SIG-M5 treated with dmso at 0.1 percent for 504 hours (cell line): ENCODE data around the gene BTBD19.
"Not testable (repeated sequence)": the region's sequence is repeated elsewhere in the genome, so short reads cannot be mapped to it uniquely, and the experiment has no call there.

Source experiments
- DNase-seq: peaks from one replicate; lab custom pipeline; 2025; ENCODE audit not compliant: unreplicated experiment; lab: John Stamatoyannopoulos, UW

The BTBD19 gene

GRCh38 chr1:44827197-44828002 is 19.1 kb downstream of the BTBD19 start:
- DNase-seq: no peak

GRCh38 chr1:44828003-44828651 is 19.8 kb downstream of the BTBD19 start:
- DNase-seq: no peak

- DNase-seq: no peak
Measured at GRCh38 chr1:44828841-44829440, 20.6 kb downstream of the BTBD19 start.

- no peak for DNase-seq
Measured at GRCh38 chr1:44829506-44830384, 21.4 kb downstream of the BTBD19 start.

- DNase-seq: peak; percentile 23
Measured at GRCh38 chr1:44830900-44831304, 22.6 kb downstream of the BTBD19 start.

- no peak for DNase-seq
Measured at GRCh38 chr1:44831516-44831915, 23.2 kb downstream of the BTBD19 start.

- DNase-seq: no peak
Measured at GRCh38 chr1:44832056-44832705, 23.9 kb downstream of the BTBD19 start.

- no peak for DNase-seq
Measured at GRCh38 chr1:44834328-44834727, 26.0 kb downstream of the BTBD19 start.

- peak; percentile 66 for DNase-seq
Measured at GRCh38 chr1:44835738-44836675, 27.7 kb downstream of the BTBD19 start.

GRCh38 chr1:44838294-44838693 is 30.0 kb downstream of the BTBD19 start:
- not testable (repeated sequence) for DNase-seq

- DNase-seq: no peak
Measured at GRCh38 chr1:44839576-44839975, 31.3 kb downstream of the BTBD19 start.

GRCh38 chr1:44842486-44842861 is 34.2 kb downstream of the BTBD19 start:
- DNase-seq: no peak

GRCh38 chr1:44842862-44843655 is 34.7 kb downstream of the BTBD19 start, which contains the start of gene PTCH2:
TSS of gene PTCH2 (minus strand) at chr1:44843253. CDS start at chr1:44842932, 321 bp downstream.
- peak; percentile 13 for DNase-seq

GRCh38 chr1:44846985-44847384 is 38.7 kb downstream of the BTBD19 start:
- no peak for DNase-seq

- no peak for DNase-seq
Measured at GRCh38 chr1:44847845-44848244, 39.5 kb downstream of the BTBD19 start.

GRCh38 chr1:44848456-44849181 is 40.3 kb downstream of the BTBD19 start:
- DNase-seq: no peak

GRCh38 chr1:44849575-44850132 is 41.3 kb downstream of the BTBD19 start:
- no peak for DNase-seq

- DNase-seq: no peak
Measured at GRCh38 chr1:44851308-44851707, 43.0 kb downstream of the BTBD19 start.
